Astrocyte of the cerebellum (primary cell): ENCODE measurements around the gene IRX4.

Source experiments
- DNase-seq: peaks from one replicate; pipeline ENCODE4 v3.0.0-alpha.2; 2011; ENCODE audit warnings: low read depth
- H3K4me3 ChIP-seq: 2 replicates; pipeline ENCODE4 v1.5.1; 2011; ENCODE audit warnings: mild to moderate bottlenecking, low read depth, low read length, moderate library complexity
- in situ Hi-C: cut with HindIII; loops from 2 replicates; pipeline ENCODE4 v1.10.0; 2017; ENCODE audit warnings: low sequenced_read_pairs
- TF ChIP-seq, protein P1 (sequence below): IDR thresholded peaks from 2 replicates; pipeline ENCODE4 v1.5.1; 2012; ENCODE audit warnings: low read length, low read depth, moderate library complexity, mild to moderate bottlenecking; ENCODE audit errors: missing control alignments

IRX4 gene

GRCh38 chr5:1914471-1914870 lies 31.7 kb upstream of the IRX4 start:
- in situ Hi-C loops: no loop called here
- TF ChIP-seq, protein P1, sequence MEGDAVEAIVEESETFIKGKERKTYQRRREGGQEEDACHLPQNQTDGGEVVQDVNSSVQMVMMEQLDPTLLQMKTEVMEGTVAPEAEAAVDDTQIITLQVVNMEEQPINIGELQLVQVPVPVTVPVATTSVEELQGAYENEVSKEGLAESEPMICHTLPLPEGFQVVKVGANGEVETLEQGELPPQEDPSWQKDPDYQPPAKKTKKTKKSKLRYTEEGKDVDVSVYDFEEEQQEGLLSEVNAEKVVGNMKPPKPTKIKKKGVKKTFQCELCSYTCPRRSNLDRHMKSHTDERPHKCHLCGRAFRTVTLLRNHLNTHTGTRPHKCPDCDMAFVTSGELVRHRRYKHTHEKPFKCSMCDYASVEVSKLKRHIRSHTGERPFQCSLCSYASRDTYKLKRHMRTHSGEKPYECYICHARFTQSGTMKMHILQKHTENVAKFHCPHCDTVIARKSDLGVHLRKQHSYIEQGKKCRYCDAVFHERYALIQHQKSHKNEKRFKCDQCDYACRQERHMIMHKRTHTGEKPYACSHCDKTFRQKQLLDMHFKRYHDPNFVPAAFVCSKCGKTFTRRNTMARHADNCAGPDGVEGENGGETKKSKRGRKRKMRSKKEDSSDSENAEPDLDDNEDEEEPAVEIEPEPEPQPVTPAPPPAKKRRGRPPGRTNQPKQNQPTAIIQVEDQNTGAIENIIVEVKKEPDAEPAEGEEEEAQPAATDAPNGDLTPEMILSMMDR: no peak
- no peak for DNase-seq
- H3K4me3 ChIP-seq: no peak overlapping the region

DNA sequence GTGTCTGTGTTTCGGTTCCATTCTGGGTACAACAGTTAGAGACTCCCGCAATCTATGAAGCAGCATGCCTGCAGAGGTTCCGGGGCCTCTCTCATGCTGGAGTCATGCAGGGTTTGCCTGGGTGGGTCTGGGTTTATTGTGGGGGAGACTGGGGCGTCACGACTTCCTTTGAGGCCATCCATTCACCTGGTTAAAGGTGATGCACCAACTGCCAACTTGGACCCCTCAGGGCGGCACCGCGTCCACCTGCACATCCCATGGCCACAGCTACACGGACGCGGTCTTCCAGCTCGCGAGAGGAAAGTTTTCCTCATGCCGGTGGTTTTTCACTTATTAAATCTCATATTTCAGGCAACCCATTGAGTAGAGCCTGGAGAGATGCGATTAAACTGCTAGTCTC lies 30.9 kb upstream of the IRX4 start:
- TF ChIP-seq, protein P1: no peak
- DNase-seq: no peak
- in situ Hi-C loops: no loop called here
- no peak overlapping the region for H3K4me3 ChIP-seq

DNA sequence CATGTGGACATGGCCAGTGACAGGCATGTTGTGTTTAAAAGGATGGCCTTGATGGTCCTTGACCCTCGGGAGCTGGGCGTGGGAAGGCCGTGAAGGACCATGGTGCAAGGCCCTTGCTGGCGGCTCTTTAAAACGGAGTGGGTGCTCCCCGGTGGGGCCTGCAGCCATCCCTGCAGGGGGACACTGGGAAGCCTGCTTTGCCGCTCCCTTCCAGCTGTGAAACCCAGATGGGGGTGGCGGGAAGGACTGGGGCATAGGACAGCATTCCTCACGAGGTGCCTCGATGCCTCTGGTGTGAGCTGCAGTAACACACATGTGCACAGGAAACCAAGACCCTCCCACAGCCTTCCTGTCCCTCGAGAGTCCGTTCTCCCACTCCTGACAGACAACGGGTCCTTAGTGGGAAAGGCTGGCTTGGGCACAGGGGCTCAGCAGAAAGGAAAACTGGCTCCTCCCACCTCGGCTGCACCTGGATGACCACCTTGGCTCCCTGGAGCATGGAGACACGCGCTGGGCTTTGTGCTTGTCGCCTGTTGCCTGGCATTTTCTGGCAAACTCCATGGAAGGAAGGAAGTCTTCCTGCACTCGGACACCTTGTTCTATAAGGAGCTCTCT lies 30.3 kb upstream of the IRX4 start:
- TF ChIP-seq, protein P1: no peak
- in situ Hi-C loops: no loop called here
- no peak for DNase-seq
- no peak overlapping the region for H3K4me3 ChIP-seq

- TF ChIP-seq, protein P1: no peak
- in situ Hi-C loops: no loop called here
- no peak overlapping the region for H3K4me3 ChIP-seq
- no peak for DNase-seq
Observed at GRCh38 chr5:1911773-1912235, 29.1 kb upstream of the IRX4 start.

DNA sequence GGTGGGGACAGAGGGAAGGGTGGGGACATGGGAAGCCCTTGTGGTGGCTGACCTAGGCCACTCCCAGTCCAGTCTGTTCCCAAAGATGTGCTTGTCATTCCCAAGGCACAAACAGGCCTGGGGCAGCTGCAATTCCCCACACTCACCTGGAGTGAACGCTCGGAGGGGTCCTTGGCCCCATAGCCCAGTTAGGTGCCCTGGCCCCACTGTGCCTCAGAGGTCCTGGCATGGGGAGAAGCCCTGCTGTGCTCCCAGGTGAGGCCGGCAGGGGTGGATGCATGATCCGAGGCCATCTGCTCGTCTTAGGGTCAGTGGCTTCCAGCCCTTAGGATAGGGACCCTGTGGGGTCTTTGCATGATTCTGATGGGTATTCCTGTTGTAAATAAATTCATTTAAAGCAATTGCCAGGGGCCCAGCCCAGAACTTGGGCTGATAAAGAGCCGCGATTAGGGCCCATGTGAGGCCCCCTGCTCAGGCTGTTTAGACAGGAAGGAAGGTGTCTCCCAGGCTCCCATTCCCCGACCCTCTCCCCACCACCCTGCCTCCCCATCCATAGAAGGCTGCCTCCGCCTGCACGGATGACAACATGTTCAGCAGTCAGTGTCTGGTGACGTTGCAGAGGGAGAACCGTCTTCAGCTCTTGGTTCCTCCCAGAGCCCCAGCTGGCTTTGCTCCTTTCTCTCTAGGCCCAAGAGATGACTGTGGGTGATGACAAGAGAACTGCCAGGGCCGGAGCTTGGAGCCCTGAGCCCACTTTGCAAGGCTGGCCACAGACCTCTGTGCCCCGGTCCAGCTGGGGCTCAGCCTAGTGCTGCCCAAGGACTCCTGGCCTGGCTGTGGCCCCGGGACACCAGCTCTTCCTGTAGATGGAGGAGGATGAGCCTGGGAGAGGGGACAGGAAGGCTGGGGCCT lies 28.4 kb upstream of the IRX4 start:
- TF ChIP-seq, protein P1: no peak
- DNase-seq: no peak
- in situ Hi-C loops: no loop called here
- H3K4me3 ChIP-seq: no peak overlapping the region

GRCh38 chr5:1910081-1910760 lies 27.5 kb upstream of the IRX4 start:
- in situ Hi-C loops: no loop called here

More at GRCh38 chr5:1910081-1910760, 27.5 kb upstream of the IRX4 start:
- no peak for DNase-seq
- TF ChIP-seq, protein P1: no peak
- no peak overlapping the region for H3K4me3 ChIP-seq
